ENCODE measurements around the gene PTPN20.
"Not testable (repeated sequence)": the region's sequence is repeated elsewhere in the genome, so short reads cannot be mapped to it uniquely, and the experiment has no call there.

PTPN20 gene

GRCh38 chr10:46911144-46911876 is at the start of gene PTPN20:
Gene PTPN20 (plus strand): TSS chr10:46911428. CDS start chr10:46932500, 21,072 bp downstream.
- DNase-seq (ENCODE audit: low read depth) = peak; percentile 11

GRCh38 chr10:46869716-46870115 is 41.5 kb upstream of the PTPN20 start:
- not testable (repeated sequence) for DNase-seq (ENCODE audit: low read depth)

GRCh38 chr10:46871583-46871982 is 39.6 kb upstream of the PTPN20 start:
- not testable (repeated sequence) for DNase-seq (ENCODE audit: low read depth)

- not testable (repeated sequence) for DNase-seq (ENCODE audit: low read depth)
Observed at GRCh38 chr10:46875304-46875703, 35.9 kb upstream of the PTPN20 start.

- DNase-seq (ENCODE audit: low read depth) = not testable (repeated sequence)
Observed at GRCh38 chr10:46876773-46877172, 34.5 kb upstream of the PTPN20 start.

- DNase-seq (ENCODE audit: low read depth) = not testable (repeated sequence)
Observed at GRCh38 chr10:46878761-46879160, 32.5 kb upstream of the PTPN20 start.

GRCh38 chr10:46890813-46891611 is 20.2 kb upstream of the PTPN20 start:
- DNase-seq (ENCODE audit: low read depth) = not testable (repeated sequence)

- not testable (repeated sequence) for DNase-seq (ENCODE audit: low read depth)
Observed at GRCh38 chr10:46896762-46897692, 14.2 kb upstream of the PTPN20 start.

GRCh38 chr10:46901247-46901646 is 10.0 kb upstream of the PTPN20 start:
- not testable (repeated sequence) for DNase-seq (ENCODE audit: low read depth)

- not testable (repeated sequence) for DNase-seq (ENCODE audit: low read depth)
Observed at GRCh38 chr10:46903874-46904273, 7.4 kb upstream of the PTPN20 start.

GRCh38 chr10:46906359-46906758 is 4.9 kb upstream of the PTPN20 start:
- DNase-seq (ENCODE audit: low read depth) = not testable (repeated sequence)

GRCh38 chr10:46907185-46908117 is 3.8 kb upstream of the PTPN20 start:
- not testable (repeated sequence) for DNase-seq (ENCODE audit: low read depth)

GRCh38 chr10:46922498-46922897 is 11.3 kb downstream of the PTPN20 start:
- DNase-seq (ENCODE audit: low read depth) = not testable (repeated sequence)

GRCh38 chr10:46925156-46925555 is 13.9 kb downstream of the PTPN20 start:
- DNase-seq (ENCODE audit: low read depth) = not testable (repeated sequence)

- DNase-seq (ENCODE audit: low read depth) = peak; percentile 10
Observed at GRCh38 chr10:46925853-46926252, 14.6 kb downstream of the PTPN20 start.

- not testable (repeated sequence) for DNase-seq (ENCODE audit: low read depth)
Observed at GRCh38 chr10:46928810-46929209, 17.6 kb downstream of the PTPN20 start.

GRCh38 chr10:46932383-46932782 is 21.2 kb downstream of the PTPN20 start:
- not testable (repeated sequence) for DNase-seq (ENCODE audit: low read depth)

- not testable (repeated sequence) for DNase-seq (ENCODE audit: low read depth)
Observed at GRCh38 chr10:46941091-46941490, 29.9 kb downstream of the PTPN20 start.

GRCh38 chr10:46948687-46949518 is 37.7 kb downstream of the PTPN20 start:
- not testable (repeated sequence) for DNase-seq (ENCODE audit: low read depth)

GRCh38 chr10:46952540-46952939 is 41.3 kb downstream of the PTPN20 start:
- DNase-seq (ENCODE audit: low read depth) = not testable (repeated sequence)

Data from amniotic epithelial cell (primary cell).